Activated T-helper 1 cell treated with Interleukin-2 at 50 U/mL for 16 hours (primary cell): ENCODE data around the gene DOCK1.

Experiments used
- DNase-seq: peaks from one replicate; pipeline ENCODE4 v3.0.0-alpha.2; 2020; ENCODE audit warnings: low read depth

Gene DOCK1

DNA sequence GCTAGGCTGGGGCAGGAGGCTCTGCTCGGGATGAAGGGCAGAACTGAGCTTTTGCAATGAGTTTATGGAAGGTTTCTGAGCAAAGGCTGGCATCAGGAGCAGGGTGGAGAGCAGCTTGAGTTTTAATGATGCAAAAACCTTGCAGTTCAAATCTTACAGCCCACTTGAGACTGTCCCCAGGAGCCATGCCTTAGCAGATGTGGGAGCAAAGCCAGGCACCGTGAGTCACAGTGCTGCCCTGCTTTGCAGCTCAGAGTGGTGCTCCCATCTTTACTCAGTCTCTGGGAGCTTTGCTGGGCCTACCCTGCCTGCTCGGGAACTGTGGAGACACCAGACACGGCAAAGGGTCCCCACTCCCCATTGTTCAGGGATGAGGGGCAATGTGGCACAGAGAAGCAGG is 521.5 kb downstream of the DOCK1 start:
- DNase-seq: no peak

DNA sequence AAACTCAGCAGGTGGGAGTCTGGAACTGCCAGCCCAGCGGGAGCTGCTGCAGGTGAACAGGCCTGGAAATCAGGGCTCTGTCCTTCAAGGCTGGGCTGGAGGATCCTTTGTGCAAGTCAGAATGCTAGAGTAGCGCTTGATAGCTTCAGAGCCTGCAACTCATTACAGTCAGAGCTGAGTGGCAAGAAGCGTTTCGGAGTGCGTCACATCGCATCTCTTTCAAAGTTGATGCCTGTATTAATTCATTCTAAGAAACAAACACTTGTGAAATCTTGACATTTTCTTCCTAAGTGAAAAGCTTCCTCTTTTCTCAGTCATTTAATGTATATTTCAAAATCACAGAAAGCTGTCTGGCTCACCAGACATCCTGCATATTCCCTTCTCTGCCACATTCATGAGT is 522.7 kb downstream of the DOCK1 start:
- no peak for DNase-seq

DNA sequence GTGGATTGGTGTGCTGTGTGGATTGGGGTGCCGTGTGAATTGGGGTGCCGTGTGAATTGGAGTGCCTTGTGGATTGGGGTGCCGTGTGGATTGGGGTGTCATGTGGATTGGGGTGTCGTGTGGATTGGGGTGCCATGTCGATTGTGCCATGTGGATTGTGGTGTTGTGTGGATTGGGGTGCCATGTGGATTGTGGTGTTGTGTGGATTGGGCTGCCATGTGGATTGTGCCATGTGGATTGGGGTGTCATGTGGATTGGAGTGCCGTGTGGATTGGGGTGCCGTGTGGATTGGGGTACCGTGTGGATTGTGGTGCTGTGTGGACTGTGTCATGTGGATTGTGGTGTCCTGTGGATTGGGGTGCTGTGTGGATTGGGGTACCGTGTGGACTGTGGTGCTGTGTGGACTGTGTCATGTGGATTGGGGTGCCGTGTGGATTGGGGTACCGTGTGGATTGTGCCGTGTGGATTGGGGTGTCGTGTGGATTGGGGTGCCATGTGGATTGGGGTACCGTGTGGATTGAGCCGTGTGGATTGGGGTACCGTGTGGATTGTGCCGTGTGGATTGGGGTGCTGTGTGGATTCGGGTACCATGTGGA is 523.3 kb downstream of the DOCK1 start:
- no peak for DNase-seq

DNA sequence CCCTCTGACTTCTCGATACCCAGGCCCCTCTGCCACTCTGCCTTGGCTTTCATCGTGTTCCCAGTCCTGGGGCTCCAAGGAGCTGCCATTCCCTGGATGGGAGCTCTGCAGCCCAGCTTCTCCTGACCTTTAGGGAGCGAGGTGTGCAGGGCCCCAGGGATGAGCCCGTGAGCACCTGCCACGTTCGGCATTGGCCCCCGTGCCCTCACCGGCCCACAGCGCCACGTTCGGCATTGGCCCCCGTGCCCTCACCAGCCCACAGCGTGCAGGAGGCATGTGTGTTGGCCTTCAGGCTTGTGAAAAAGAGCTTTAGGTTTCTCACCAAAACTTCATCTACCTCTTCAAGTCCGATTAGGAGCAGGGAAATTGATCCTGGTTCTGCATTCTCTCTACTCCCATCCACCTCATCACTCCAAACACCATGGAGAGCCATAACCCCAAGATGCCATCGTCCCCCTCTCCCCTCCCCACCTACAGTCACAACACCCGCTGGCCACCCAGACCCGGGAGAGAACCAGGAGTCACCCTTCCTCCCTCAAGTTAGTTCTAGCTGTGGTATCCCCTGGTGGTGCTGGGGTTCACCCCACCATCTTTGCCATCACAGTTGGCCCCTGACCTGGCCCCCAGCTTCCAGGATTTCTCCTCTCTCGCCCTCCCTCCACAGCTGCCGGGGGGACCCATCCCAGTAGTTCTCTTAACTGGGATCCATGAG is 524.5 kb downstream of the DOCK1 start:
- DNase-seq: no peak

DNA sequence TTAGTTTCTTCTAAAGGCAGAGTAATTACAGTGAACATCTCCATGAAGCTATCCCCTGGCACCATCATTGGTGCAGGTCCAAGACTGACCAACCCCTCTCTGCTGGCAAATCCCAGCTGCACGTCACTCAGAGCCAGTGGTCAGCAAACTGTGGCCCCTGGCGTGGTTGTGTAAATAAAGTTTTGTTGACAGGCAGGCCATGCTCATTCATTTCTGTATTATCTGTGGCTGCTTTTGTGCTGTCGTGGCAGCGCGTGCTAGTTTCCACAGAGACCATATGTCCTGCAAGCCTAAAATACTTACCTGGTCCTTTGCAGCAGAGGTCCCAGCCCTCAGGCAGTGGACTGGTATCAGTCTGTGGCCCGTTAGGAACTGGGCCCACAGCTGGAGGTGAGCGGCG is 526.3 kb downstream of the DOCK1 start:
- no peak for DNase-seq

DNA sequence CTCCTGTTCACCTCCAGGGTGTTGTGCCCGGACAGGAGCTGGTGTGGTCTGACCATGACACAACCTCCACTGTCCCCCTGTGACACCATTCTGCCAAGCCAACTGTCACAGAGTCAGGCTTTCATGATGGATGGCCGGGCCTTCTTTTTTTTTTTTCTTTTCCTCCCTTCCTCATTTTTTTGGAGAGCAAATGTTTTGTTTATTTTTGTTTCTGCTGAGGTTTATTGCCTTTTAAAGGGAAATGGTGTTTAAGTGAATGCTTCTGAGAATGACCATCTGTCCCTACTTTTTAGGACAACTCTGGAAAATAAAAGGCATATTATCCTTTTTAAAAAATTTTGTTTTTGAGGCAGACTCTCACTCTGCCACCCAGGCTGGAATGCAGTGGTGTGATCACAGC is 528.8 kb downstream of the DOCK1 start:
- DNase-seq: no peak

DNA sequence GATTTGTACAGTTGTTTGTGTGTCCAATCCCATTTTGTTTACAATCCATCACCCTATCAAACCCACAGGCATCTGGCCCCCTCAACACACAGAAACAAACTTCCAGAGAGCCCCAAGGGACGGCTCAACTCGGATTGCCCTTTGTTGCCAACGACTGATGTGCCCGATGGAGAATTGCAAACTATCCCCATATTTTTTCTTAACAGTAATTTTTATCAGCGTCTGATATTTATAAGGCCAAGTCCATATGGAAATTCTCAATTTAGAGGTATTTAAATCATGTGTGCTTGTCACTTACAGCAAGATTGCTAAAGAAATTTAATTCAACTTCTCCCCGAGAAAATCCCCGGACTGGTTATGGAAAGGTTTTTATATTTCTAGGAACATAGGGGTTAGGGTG is 530.0 kb downstream of the DOCK1 start:
- DNase-seq: no peak

DNA sequence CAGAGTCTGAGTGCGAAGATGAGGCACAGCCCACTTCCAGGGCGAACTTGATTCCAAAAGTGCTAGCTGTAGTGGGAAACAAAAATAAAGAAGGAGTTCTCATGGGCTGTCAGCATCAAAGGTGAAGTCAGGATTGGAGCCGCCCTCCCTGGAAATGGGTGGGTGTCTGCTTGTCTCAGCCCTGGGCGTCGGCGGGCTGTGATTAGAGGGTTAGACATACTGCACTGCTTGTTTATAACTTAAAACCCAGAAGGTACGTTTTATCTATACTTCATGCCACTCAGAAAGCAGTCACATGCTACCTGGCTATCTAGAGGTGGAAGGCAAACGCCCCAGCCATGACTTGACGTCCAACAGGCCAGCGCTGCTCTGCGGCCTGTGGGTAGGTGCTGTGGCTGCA is 535.1 kb downstream of the DOCK1 start:
- DNase-seq: no peak

DNA sequence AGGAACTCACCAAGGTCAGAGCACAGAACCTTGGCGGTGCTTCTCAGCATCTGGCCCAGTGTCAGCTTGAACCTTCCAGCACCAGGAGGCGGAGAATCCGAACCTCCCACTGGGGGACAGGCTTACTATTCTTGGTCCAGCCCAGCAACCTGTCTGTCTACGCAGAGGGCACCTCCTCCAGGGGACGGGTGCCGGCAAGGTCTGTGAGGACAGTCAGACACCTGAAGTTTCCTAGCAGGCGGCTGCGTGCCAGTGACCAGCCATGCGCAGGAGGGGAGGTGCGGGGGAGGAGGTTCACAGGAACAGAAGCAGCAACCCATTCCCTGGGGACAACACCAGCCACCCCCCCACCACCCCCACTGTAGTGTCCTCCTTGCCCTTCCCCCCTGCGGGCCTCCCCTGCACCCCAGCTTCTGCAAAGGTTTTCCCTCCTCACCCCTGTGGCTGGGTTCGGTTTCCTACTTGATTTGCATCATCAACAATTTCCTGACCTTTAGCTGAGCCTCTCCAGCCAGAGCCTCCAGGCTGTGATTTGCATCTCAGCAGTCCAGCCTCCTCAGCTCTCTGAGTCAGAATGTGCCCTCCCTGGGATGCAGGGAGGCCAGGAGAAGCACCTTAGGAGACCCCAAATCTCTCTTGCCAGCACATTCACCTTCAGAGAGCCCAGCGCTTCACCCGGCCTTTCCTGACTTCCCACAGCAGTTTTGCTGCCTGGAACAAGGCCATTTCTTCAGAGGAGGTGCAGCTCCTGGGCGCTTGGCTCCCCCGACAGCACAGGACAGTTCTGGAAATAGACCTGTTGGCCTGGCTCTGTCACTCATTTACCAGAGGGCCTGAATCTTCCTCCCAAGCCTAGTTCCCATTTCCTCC is 536.4 kb downstream of the DOCK1 start:
- DNase-seq: no peak

DNA sequence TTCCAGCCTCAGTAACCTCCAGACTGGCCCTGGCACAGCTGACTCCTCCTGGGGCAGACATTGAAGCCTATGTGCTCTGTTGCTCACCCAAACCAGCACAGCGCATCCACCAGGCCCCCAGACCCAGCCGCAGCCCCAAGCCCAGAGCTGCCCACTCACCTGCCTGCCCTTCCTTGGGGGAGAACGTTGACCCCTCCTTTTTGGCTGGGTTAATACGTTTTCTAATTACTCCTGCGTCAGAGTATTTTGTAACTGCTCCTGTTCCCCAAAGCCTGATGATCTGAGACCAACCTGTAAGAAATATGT is 536.9 kb downstream of the DOCK1 start:
- DNase-seq: no peak

DNA sequence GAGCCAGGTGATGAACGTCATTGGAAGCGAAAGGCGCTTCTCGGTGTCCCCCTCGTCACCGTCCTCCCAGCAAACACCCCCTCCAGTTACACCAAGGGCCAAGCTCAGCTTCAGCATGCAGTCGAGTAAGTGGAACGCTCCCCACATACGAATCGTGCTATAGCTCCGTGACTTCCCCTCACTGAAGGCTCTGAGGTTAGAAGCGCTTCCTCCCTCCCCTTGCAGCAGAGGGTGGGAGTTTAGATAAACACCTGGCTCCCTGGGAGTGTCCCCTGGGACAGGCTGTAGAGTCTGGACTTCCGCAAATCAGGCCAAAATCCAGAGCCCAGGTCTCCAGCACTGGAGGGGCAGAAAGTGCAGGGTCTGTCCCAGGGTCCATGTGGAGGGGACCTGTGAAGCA is 538.9 kb downstream of the DOCK1 start:
- no peak for DNase-seq

DNA sequence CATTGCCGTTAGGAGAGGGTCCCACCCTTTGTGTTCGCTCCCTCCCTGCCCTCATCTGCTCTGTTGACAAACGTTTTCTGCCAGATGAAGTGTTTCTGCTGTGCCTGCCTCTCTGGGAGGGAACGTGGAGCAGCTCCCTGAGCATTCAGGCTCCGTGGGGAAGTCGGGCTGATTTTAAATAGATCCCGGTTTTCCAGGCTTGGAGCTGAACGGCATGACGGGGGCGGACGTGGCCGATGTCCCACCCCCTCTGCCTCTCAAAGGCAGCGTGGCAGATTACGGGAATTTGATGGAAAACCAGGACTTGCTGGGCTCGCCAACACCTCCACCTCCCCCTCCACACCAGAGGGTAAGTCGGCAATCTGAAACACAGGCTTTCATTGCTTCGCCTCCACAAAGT is 542.0 kb downstream of the DOCK1 start:
- DNase-seq: no peak

DNA sequence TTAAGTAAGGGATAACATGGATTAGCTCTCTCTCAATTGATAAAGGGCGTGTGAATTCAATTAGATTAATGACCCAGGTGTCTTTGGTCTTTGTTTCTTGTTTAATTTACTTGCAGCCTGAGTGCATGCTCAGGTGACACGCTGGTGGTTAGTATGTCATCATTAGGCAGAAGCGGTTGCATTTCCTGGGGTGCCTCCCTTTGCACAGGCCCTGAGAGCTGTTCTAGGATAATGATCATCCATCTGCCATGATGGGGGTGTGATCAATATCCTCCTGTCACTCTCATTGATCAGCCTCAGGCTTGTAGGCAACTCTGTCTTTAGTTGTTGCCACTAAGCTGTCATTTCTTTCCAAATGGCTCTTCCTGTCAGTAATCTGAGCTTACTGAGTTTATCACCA is 544.3 kb downstream of the DOCK1 start:
- DNase-seq: no peak

DNA sequence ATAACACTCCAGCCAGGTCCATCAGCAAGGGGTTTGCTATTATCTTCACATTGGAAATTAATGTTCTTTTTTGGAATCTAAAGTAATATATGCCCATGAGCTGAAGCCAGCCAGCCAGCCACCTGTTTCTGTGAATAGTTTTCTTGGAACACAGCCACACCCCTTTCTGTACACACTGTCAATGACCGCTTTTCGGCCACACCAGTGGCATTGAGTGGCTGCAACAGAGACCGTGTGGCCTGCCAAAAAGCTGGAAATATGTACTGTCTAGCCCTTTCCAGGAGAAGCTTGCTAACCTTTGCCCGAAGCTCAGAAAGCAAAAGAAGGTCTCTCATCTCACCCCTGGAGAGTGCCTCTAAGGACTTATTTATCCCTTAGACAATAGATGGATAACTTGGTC is 545.4 kb downstream of the DOCK1 start:
- DNase-seq: no peak

DNA sequence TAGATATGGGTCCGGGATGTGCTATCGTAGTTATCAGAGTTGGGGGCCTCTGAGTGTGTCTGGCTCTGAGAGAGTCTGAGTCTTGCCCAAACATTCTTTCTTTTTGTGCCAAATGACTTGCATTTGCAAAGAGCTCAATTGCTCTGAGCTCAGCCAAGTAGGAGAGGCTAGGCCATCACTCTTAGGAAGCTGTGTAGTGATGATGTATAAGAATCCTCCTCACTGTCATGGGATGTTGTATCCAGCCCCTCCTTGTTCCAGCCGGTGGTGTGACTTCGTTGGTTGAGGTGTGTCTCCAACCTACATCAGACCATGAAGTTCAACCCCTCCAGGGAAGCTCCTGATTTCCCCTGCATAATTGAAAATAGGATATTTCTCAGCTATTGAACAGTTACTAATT is 546.4 kb downstream of the DOCK1 start:
- no peak for DNase-seq

DNA sequence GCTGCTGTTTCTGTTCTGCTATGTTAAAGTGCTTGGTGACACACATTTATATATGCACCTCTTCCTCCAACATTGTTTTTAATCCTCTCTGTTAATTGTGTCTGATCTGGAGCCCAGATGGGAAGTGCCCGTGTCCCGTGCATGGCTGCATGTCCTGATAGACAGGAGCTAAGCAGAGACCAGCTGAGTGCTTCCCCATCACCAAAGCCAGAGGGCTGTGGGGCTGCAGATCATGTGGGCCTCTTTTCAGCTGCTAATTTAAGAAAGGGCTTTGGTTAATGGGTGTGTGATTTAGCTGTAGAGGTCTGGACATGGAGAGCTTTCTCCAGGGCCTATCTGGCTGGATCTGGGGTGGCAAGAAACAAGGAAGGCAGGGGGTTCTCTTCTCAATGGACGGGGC is 547.3 kb downstream of the DOCK1 start:
- DNase-seq: no peak

DNA sequence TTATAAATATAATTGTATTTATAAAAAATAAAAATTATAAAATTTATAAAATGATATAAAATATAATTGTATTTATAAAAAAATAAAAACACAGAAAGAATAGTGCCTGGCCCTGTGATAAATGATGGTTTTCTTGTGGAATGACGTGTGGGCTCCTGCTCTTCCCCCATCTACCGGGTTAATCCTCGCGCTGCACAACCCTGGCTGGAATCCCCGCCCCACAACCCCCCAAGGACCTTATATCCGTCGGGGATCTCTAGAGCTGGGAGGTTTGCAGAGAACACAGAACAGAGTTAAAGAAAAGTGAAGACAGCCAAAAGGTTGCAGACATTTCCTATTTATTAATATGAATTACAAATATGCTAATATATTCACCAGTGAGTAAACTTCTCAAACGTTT is 548.5 kb downstream of the DOCK1 start:
- DNase-seq: no peak

DNA sequence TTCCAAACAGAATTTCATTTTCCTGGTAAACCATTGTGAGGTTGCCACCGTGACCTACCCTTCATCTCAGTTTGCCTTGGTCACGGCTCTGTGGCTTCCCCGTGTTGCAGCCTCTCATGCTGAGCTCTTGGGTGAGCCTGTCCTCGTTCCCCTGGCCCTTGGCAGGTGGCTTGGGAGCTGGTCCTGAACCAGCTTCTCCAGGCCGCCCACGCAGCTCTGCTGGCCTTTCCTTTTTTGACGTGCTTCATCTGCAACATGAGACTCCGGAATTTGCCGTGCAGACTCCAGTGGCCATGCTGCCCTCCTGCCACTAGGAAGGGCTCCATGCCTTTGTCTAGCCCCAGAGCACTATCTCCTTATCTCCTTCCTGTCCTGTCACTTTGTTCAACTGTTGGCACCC is 550.9 kb downstream of the DOCK1 start:
- DNase-seq: no peak

DNA sequence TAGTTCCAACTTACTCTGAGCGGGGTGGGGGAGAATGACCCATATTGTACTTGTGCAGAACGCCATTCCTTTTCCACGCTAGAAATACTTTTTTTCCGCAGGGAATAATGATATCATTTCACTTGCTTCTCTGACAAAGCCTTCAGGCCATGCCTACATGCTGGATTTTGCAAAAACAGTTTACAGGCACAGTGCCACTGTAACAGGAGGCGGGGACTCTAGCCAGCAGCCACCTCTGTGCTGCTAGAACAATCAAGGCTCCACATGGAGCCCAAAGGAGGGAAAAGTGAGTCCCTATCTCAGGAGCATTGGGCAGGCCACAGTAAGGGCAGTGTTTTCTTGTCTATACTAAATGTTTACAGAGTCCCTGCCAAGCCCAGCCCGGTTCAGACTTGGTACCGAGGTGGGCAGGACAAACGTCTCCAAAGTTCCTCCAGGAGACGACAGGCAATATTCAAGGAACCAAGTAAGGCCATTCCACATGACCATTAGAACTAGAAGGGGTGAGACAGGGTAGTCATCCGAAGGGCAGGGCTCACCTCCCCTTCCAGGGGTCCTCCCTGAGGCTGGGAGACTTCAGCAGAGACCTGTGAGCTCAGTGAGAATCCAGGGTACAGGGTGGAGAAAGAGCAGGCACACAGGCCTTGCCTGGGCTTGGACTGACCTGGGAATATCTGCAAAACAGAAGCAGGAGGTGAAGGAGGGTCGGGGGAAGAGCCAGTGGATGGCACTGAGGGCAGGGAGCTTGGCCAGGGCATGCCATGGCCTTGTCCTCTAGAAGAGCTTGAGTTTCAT is 553.0 kb downstream of the DOCK1 start:
- DNase-seq: no peak

DNA sequence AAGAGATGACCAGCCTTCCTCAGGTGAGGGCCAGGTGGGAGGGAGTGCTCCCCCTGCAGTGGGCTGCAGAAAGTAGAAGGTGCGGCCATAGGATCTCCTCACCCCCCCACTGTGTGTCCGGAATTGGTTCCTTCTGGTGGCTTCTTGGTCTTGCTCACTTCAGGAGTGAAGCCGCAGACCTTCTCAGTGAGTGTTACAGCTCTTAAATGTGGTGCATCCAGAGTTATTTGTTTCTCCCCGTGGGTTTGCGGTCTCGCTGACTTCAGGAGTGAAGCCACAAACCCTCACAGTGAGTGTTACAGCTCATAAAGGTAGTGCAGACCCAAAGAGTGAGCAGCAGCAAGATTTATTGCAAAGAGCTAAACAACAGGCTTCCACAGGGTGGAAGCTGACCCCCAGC is 553.6 kb downstream of the DOCK1 start:
- no peak for DNase-seq

DNA sequence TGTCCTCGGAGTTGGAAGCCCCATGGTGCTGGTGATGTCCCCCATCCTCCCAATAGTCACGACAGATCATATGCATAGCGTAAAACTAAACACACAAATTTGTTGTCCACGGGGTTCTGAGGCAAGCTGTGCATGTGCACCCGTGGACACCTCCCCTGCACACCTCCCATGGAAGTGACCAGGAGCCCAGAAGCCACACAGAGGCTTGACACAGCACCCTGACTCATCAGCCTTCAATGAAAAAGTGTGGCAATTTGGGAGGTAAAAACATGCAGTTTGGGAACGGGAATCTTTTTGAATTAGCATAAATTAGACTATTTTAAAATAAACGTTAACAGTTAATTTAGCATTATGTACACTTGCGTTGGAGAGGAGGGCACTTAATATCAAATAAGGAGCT is 554.7 kb downstream of the DOCK1 start:
- no peak for DNase-seq

DNA sequence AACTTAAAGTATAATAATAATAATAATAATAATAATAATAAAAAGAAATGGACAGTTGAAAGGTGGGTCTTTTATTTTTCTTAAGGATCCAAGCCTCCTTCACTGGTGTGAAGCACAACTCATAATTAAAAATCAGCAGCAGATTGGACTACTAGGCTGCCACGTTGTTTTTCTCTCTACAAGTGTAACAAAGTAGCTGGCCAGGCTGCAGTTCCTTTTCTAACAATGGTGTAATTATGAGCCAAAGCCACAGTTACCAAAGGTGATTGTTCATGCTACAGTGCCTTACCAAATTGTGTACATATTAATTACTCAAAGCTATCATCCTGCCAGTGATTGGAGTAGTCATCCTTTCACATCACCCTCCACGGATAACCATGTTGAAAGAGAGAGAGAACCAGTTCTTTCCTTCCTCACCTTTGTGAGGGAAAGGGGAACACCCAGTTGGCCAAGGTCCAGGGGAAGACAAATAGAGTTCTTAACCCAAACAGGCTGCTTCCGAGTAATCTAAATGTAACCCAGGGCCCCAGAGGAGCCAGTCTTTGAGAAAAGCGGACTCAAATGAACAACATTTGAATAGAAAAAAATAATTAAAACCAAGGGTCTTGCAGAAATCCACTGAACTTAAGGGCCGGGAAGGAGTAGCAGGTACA is 557.5 kb downstream of the DOCK1 start:
- DNase-seq: no peak
